ENCODE results near the gene NRXN3.

The NRXN3 gene

DNA sequence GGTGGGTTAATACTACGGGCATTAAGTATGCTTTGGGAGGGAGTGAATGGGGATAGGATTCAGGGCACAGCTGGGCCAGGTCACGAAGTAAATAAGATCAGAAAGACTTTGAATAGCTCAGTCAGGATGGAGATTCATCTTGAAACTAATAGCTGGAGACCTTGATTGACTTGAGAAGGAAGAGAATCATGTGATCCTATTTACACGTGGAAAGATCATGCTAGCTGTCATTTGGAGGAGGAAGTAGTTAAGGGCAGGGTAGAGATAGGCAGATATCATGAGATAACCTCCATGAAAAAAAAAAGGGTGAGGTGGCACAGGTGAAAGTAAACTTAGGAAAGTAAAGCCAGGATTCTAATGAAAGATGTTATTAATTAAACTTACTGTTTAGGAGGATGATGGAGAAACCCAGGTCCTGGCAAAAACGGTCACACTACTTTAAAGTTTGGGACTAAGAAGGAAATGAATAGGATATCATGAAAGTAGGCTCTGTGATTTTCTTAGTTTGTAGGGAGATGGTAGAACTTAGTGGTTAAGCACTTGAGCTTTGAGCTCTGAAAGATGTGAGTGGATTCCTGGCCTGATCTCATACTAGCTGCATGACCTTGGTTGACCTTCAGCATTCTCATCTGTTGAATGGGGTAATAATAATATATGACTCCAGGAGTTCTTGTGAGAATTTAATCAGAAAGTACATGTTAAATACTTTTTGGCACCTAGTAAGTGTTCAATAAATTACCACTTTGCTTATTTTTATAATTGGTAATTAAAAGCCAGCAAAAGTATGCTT, 439.0 kb downstream of the NRXN3 start:
- no peak for DNase-seq
- intact Hi-C loops (cut with DNase I) = no loop called here

DNA sequence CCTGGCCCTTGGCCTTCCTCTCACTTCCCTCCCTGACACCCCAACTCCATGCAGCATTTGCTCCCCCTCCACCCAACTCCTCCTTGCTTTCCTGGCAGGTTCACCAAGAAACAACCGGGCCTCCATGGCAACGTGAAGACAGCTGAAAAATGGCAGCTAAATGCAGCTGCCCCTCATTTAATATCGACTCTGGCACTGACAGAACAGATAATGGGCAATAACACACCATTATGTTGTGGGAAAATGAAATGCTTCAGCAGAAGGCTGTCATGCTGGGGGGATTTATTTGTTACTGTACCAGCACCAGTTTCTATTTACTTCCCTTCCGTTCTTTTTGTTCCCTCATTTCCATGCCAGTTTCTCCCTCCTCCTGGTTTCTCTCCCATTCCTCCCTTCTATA, 440.8 kb downstream of the NRXN3 start:
- intact Hi-C loops (cut with DNase I) = no loop called here
- no peak for DNase-seq

DNA sequence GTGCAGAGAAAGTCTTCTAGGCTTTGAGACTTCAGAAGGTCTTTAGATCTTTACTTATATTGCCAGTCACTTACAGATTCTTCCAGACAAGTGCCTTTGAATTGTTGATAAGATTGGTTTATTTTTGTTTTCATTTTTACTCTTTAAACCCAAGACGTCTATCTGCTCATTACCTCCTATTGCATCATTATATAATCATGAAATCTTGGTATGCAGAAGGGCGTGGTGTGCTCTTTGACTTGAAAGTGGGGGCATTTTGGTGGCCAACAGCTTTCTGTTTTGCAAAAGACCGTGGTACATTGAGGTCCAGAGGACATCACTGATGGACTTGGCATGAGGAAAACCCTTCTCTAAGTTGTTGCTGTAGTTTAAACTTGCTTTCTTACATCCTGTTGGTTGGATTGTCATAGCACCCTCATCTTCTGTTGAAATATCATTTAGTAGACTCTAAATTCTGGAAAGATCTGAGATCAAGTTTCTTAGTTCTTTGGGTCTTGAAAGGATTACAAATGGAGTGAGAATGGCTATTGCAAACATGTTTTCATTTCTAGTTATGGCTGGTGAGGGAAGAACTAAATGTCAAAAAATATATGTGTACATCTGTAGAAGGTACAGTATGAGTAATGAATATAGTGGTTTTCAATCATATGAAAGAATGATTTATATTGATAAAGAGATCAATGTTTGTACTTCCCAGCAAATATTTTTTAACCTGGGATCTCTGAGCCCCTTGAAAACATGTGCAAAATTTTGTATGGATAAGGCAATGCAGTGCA, 441.8 kb downstream of the NRXN3 start:
- intact Hi-C loops (cut with DNase I) = no loop called here
- DNase-seq = no peak

DNA sequence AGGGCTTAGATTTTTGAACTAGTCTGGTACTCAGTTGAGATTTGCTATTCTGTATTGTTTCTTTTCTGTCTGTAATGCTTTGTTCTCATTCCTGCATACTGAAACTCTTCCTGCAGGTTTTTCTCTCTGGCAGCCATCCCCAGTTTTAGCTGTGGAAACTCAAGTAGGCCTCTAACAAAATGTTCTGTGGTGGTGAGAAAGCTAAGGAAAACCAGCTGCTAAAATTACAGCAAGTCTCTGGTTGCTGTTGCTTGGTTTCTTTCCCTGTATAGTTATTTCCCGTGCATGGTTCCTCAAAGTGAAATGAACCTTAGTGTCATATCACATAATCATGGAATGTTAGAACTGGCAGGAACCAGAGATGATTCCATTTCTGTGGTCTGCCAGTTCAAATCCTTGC, 442.5 kb downstream of the NRXN3 start:
- DNase-seq = peak in 2 of 10 donors; percentile 13 to 22
- intact Hi-C loops (cut with DNase I) = no loop called here

DNA sequence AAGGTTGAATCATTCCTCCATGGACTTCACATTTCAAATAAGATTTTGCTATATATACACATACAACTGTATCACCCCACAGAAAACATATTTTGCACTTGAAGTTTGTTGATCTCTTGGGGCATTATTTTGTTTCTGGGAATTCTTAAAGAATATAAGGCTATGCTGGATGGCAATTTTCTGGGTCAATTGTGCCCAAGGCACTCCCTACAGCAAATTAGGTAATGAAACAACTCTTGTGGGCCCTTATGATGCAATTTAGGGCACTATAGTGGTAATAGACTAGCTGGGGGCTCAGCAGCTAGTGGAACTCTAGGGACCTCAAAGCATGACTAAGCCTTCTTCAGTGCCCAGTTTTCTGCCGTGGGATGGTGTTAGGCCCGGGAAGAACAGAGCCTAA, 444.4 kb downstream of the NRXN3 start:
- DNase-seq = no peak
- intact Hi-C loops (cut with DNase I) = no loop called here

DNA sequence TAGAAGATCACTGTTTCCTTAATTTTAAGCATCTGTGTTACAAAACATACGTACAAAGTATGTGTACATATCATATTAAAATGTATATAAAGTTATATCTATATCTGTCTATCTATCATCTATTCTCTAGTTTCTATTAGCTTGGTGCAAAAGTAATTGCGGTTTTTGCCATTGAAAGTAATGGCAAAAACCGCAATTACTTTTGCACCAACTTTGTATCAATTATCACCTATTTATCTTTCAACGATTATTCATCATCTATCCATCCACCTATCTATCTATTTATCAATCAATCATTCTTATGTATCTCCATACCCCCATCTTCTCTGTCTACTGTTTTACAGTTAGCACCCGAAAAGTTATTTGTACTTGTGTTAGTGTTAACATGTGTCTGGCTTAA, 447.6 kb downstream of the NRXN3 start:
- intact Hi-C loops (cut with DNase I) = no loop called here
- DNase-seq = no peak

DNA sequence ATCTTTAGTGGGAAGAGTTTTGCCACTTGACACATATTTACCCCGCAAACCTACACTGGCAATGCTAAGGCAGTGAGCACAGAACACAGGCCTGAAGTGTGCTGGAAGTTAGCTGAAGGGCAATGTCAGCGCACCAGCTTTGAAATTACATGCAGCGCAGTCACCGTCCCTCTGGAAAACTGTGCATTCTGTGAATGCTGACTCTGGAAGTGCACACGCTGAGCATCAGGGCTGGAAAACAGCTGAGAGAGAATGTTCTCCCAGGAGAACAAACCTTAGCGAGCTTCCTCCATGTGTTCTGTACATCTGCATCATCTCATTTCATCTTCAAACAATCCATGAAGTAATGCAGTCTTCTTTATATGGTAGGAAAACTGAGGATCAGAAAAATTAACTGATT, 448.2 kb downstream of the NRXN3 start:
- intact Hi-C loops (cut with DNase I) = no loop called here
- peak in 1 of 10 donors; percentile 83 for DNase-seq

GRCh38 chr14:78627114-78627513, 456.9 kb downstream of the NRXN3 start:
- no peak for DNase-seq
- intact Hi-C loops (cut with DNase I) = no loop called here

DNA sequence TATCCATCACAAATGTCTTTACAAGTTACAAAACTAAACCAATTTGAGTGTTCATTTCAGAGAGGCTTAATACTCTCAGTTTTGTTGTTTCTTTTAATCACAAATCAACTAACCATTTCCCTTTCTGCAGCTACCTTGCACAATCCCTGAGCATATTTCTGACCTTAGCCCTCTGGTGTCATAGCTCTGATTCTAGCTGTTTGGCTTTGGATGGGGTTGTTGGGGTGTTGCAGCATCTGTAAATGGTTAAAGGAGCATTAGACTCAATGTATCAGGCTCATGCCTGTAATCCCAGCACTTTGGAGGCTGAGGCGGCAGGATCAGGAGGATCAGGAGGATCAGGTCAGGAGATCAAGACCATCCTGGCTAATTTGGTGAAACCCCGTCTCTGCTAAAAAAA, 461.4 kb downstream of the NRXN3 start:
- no peak for DNase-seq
- intact Hi-C loops (cut with DNase I) = no loop called here

- DNase-seq = no peak
- intact Hi-C loops (cut with DNase I) = no loop called here
Measured at GRCh38 chr14:78633752-78634151, 463.6 kb downstream of the NRXN3 start.

- intact Hi-C loops (cut with DNase I) = no loop called here
- DNase-seq = no peak
Measured at GRCh38 chr14:78637489-78637888, 467.3 kb downstream of the NRXN3 start.

DNA sequence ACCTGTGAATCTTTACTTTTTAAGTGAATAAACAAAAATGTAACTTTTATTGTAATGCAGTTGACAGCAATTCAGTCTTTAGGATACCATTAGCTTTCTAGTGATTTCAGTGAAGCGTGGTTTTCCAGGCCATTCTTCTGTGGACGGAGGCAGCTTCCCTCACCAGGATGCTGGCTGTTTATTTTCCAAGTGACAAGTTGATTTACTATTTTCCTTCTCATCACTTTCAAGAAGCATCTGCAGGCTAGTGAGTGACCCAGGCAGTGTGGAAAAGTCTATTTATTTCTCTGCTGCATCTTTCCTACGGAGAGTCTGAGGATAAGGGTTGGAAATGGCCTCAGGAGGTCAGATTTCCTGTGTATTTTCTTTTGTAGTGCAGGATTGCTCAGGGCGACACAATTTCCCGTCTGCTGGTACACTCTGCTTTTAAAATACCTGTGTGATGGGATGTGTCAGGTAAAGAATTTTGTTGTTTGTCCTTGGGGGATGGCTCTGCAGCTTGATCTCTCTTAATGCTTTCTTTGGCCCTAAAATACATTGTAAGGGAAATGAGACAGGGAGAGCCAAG, 467.8 kb downstream of the NRXN3 start:
- intact Hi-C loops (cut with DNase I) = no loop called here
- no peak for DNase-seq

- DNase-seq = no peak
- intact Hi-C loops (cut with DNase I) = no loop called here
Measured at GRCh38 chr14:78638926-78639325, 468.8 kb downstream of the NRXN3 start.

DNA sequence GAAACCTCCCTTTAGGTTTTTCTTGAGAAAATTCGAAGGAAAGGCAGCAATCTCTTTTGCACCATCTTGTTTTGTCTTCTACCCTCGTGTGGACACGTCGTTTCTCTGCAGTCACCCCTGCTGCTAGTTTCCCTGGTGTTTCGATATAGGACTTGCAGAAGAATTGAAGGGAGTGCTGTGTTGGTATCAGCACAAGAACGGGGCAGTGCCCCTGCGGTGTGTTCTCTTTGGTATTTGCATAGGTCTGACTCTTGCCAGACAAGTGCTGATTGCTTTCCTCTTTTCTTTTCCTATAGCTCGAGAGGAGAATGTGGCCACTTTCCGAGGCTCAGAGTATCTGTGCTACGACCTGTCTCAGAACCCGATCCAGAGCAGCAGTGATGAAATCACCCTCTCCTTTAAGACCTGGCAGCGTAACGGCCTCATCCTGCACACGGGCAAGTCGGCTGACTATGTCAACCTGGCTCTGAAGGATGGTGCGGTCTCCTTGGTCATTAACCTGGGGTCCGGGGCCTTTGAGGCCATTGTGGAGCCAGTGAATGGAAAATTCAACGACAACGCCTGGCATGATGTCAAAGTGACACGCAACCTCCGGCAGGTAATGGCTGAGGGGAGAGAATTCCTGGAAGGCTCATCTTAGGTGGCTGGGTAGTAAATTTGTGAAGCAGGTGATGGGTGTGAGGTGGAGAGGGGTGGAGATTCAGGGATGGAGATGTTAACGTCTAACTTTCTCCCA, 474.8 kb downstream of the NRXN3 start:
- no peak for DNase-seq
- intact Hi-C loops (cut with DNase I) = no loop called here

DNA sequence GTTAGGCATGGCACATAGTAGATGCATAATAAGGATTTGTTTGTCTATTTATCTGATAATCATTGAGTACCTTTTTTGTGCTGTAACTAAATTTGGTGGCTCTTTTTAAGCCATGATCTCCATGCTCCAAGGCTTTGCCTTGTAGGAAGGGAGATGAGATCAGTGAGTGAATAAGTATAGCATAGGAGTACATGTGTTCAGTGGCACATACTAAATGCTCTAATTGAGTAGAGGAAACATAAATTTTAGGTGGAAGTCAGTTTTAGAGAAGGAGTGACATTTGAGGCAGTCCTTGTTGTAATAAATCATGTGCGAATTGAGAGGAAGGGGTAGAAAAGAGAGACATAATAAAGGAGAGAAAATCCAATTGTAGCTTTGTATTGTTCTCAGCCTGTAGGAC, 482.6 kb downstream of the NRXN3 start:
- intact Hi-C loops (cut with DNase I) = no loop called here
- no peak for DNase-seq

- intact Hi-C loops (cut with DNase I) = no loop called here
Measured at GRCh38 chr14:78653173-78653572, 483.0 kb downstream of the NRXN3 start.

DNA sequence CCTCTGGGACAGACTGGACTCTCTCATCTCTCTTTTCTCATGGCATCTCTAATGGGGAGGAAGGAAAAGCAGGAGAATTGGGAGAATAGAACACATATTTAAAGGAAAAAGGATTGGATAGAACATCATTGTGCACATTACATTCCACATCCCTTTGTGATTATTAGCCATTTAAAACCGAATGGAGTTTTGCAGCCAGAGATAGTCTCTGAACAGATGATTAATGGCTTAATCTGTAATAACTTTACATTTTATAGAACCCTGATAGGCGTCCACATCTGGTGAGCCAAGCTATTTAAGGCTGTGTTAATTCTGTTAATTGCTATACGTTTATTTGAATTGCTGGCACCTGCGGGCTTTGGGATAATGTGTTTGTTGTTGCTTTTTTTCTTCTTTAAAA, 487.3 kb downstream of the NRXN3 start:
- no peak for DNase-seq
- intact Hi-C loops (cut with DNase I) = no loop called here

More at GRCh38 chr14:78653173-78653572, 483.0 kb downstream of the NRXN3 start:
- no peak for DNase-seq

GRCh38 chr14:78664841-78665240, 494.7 kb downstream of the NRXN3 start:
- no peak for DNase-seq
- intact Hi-C loops (cut with DNase I) = no loop called here

GRCh38 chr14:78666336-78667056, 496.3 kb downstream of the NRXN3 start:
- intact Hi-C loops (cut with DNase I) = no loop called here
- peak in 4 of 10 donors; percentile 9 to 79 (median 38) for DNase-seq

- no peak for DNase-seq
- intact Hi-C loops (cut with DNase I) = no loop called here
Measured at GRCh38 chr14:78667141-78667540, 497.0 kb downstream of the NRXN3 start.
